GM18519 (cell line): ENCODE data around the gene TSPAN33.
"Not testable (repeated sequence)": the region's sequence is repeated elsewhere in the genome, so short reads cannot be mapped to it uniquely, and the experiment has no call there.

Experiments
- ATAC-seq: cut with Tn5 transposase; IDR thresholded peaks from one replicate; pipeline ENCODE4 v1.9.1; 2021; ENCODE audit warnings: mild to moderate bottlenecking, moderate library complexity; ENCODE audit not compliant: unreplicated experiment, low FRiP score

The TSPAN33 gene

GRCh38 chr7:129144095-129144833, at the start of gene TSPAN33:
Gene TSPAN33 (plus strand): TSS chr7:129144707. CDS start chr7:129144981, 274 bp downstream.
- peak; percentile 60 for ATAC-seq

- ATAC-seq, result peak; percentile 54
Observed at GRCh38 chr7:129095258-129095657, 49.2 kb upstream of the TSPAN33 start.

- ATAC-seq, result no peak
Observed at GRCh38 chr7:129098409-129099084, 46.0 kb upstream of the TSPAN33 start.

- no peak for ATAC-seq
Observed at GRCh38 chr7:129100827-129101166, 43.7 kb upstream of the TSPAN33 start.

- no peak for ATAC-seq
Observed at GRCh38 chr7:129101746-129102145, 42.8 kb upstream of the TSPAN33 start.

- no peak for ATAC-seq
Observed at GRCh38 chr7:129103561-129104324, 40.8 kb upstream of the TSPAN33 start.

- ATAC-seq, result no peak
Observed at GRCh38 chr7:129108581-129108980, 35.9 kb upstream of the TSPAN33 start.

- ATAC-seq, result no peak
Observed at GRCh38 chr7:129110258-129110981, 34.1 kb upstream of the TSPAN33 start.

GRCh38 chr7:129110982-129111376, 33.5 kb upstream of the TSPAN33 start:
- ATAC-seq, result no peak

GRCh38 chr7:129115676-129116075, 28.8 kb upstream of the TSPAN33 start:
- ATAC-seq, result no peak

GRCh38 chr7:129118182-129118581, 26.3 kb upstream of the TSPAN33 start:
- no peak for ATAC-seq

- no peak for ATAC-seq
Observed at GRCh38 chr7:129118976-129119375, 25.5 kb upstream of the TSPAN33 start.

GRCh38 chr7:129121501-129122077, 22.9 kb upstream of the TSPAN33 start:
- ATAC-seq, result not testable (repeated sequence)

- ATAC-seq, result peak; percentile 40
Observed at GRCh38 chr7:129122078-129122750, 22.3 kb upstream of the TSPAN33 start.

- ATAC-seq, result peak; percentile 56
Observed at GRCh38 chr7:129122751-129123509, 21.6 kb upstream of the TSPAN33 start.

- ATAC-seq, result no peak
Observed at GRCh38 chr7:129123510-129123857, 21.0 kb upstream of the TSPAN33 start.

GRCh38 chr7:129126314-129126713, 18.2 kb upstream of the TSPAN33 start:
- no peak for ATAC-seq

- no peak for ATAC-seq
Observed at GRCh38 chr7:129127154-129127553, 17.4 kb upstream of the TSPAN33 start.

- no peak for ATAC-seq
Observed at GRCh38 chr7:129127601-129128000, 16.9 kb upstream of the TSPAN33 start.
